HAP-1 (cell line): ENCODE data around the gene HSD3B7.

ENCODE experiments used
- DNase-seq, 2 experiments: peaks; one replicate each; pipeline ENCODE4 v3.0.0-alpha.2; 2016 to 2020; ENCODE audit warnings: low spot score in 2 of 2
- H3K27me3 ChIP-seq: fragments of 250-450 bp; sonication (Bioruptor Pico); 2 replicates; pipeline ENCODE4 v1.5.1; 2020; ENCODE audit warnings: low read depth, mild to moderate bottlenecking, moderate library complexity
- H3K36me3 ChIP-seq: fragments of 250-450 bp; sonication (Bioruptor Pico); replicated peaks from 2 replicates; pipeline ENCODE4 v1.5.1; 2020; ENCODE audit warnings: mild to moderate bottlenecking
- H3K4me1 ChIP-seq: fragments of 250-450 bp; sonication (Bioruptor Pico); 2 replicates; pipeline ENCODE4 v1.5.1; 2020; ENCODE audit warnings: mild to moderate bottlenecking
- H3K4me3 ChIP-seq: fragments of 250-450 bp; sonication (Bioruptor Pico); 2 replicates; pipeline ENCODE4 v1.5.1; 2020; ENCODE audit warnings: mild to moderate bottlenecking, moderate library complexity
- H3K9me3 ChIP-seq: fragments of 250-450 bp; sonication (Bioruptor Pico); 2 replicates; pipeline ENCODE4 v1.5.1; 2020; ENCODE audit warnings: mild to moderate bottlenecking, moderate library complexity
- in situ Hi-C: fragments of 300-500 bp; cut with MboI; formaldehyde crosslinking; loops from 3 replicates; pipeline ENCODE4 v1.14.3; 2020; ENCODE audit warnings: low sequenced_read_pairs, inconsistent platforms, mixed read lengths

Gene HSD3B7

DNA sequence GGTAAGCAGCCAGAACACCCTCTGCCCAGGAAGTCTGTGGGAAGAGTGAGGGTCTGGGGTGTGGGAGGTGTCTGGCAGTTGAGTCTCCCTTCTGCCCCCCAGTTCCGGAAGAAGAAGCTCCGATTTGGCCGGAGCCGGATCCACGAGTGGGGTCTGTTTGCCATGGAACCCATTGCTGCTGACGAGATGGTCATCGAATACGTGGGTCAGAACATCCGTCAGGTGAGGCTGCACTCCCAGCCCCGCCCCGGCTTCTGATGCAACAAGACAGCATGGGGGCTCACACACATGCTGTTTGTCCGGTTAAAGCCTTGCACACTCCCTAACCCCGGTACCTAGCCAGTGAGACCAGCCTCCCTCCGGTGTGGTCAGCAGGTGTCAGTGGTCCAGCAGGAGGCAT is 4.0 kb upstream of the HSD3B7 start:
- no peaks in the 10 kb centered on the region for H3K27me3 ChIP-seq
- in situ Hi-C loops = no loop called here
- peaks cover 57% of the 10 kb centered on the region for H3K36me3 ChIP-seq
- no peak overlapping the region for H3K4me3 ChIP-seq
- peaks cover 3% of the 10 kb centered on the region; the same call in 1 of the 2 replicates for H3K4me1 ChIP-seq
- no peaks in the 10 kb centered on the region for H3K9me3 ChIP-seq
- DNase-seq = no peak

DNA sequence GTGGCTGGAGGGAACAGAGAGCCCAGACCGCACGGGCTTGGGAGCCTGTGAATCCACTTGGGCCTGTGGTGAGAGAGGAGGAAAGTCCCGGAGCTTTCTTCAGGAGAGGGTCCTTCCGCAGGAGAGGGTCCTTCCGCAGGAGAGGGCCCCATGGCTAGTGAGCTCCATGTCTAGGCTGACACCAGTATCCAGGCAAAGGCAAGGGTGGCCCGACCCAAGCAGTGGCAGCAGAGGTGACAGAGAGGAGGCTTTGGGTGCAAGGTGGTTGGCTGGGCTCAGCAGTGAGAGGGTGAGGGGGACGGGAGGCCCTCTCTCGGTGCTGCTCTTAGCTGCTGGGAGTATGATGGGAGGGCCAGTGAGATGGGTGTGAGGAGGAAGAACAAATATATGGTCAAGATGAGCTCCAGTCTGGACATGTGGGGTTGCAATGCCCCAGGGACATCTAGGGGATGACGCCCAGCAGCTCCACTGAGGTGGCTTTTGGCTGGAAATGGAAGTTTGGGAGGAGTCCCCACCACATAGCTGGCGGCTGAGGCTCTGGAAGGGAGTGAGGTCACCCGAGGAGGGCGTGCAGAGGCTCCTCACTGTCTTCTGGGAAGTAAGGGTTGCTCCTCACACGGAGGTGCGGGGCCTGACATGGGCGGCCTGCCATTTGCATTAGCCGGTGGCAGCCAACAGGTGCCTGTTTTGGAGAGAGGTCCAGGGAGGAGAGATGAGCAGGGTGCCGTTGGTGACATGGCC is 2.3 kb upstream of the HSD3B7 start:
- in situ Hi-C loops = no loop called here
- no peak for DNase-seq
- Histone ChIP-seq H3K27me3 (no peaks in the 10 kb centered on the region), H3K4me3 (no peak overlapping the region), H3K4me1 (peaks cover 3% of the 10 kb centered on the region; the same call in 1 of the 2 replicates), H3K9me3 (no peaks in the 10 kb centered on the region), H3K36me3 (peaks cover 43% of the 10 kb centered on the region)

DNA sequence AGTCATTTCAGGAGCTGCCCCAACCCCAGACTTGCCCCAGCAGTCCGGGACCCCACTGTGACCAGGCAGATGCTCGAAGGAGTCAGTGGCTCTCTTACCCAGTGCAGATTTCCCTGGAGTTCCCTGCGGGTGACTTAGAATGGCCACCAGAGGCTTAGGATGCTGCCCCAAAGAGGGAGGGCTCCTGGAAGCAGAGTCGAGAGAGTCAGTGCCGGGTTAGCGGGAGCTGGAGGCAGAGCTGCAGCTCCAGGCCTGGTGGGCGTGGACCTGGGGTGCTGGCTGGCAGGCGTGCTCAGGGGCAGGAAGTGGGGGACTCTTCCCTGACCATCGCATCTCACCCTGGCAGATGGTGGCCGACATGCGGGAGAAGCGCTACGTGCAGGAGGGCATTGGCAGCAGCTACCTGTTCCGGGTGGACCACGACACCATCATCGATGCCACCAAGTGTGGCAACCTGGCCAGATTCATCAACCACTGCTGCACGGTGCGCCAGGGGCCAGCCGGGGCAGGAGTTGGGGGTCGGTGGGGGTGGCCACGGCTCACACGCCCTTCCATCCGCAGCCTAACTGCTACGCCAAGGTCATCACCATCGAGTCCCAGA is 1.6 kb upstream of the HSD3B7 start:
- H3K27me3 ChIP-seq = no peaks in the 10 kb centered on the region
- no peak overlapping the region for H3K4me3 ChIP-seq
- in situ Hi-C loops = no loop called here
- peaks cover 39% of the 10 kb centered on the region for H3K36me3 ChIP-seq
- H3K9me3 ChIP-seq = no peaks in the 10 kb centered on the region
- H3K4me1 ChIP-seq = peaks cover 3% of the 10 kb centered on the region; the same call in 1 of the 2 replicates
- no peak for DNase-seq

DNA sequence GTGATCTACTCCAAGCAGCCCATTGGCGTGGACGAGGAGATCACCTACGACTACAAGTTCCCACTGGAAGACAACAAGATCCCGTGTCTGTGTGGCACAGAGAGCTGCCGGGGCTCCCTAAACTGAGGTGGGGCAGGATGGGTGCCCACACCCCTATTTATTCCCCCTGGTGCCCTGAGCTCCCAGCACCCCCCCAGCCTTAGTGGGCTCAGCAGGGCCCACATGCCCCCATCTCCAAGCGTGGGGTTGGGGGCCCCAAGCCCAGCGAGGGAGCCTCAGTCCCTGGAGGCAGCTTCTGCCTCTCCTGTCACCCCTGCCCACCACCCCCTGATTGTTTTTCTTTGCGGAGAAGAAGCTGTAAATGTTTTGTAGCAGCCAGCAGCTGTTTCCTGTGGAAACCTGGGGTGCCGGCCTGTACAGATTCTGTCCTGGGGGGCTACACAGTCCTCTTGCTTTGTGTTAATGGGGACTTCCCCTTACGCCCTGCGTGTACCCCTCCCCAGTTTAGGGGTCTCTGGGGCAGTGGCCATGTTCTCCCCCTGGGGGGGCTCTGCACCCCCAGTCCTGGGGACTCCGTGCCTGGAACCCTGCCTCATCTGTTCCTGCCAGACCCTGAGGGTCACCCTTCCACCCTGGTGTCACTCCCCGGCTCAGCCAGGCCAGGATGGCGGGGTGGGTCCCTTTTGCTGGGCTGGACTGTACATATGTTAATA is 953 bp upstream of the HSD3B7 start:
- in situ Hi-C loops = no loop called here
- no peak overlapping the region for H3K4me3 ChIP-seq
- H3K4me1 ChIP-seq = peaks cover 3% of the 10 kb centered on the region; the same call in 1 of the 2 replicates
- H3K9me3 ChIP-seq = no peaks in the 10 kb centered on the region
- peaks cover 34% of the 10 kb centered on the region for H3K36me3 ChIP-seq
- H3K27me3 ChIP-seq = no peaks in the 10 kb centered on the region
- DNase-seq = no peak

DNA sequence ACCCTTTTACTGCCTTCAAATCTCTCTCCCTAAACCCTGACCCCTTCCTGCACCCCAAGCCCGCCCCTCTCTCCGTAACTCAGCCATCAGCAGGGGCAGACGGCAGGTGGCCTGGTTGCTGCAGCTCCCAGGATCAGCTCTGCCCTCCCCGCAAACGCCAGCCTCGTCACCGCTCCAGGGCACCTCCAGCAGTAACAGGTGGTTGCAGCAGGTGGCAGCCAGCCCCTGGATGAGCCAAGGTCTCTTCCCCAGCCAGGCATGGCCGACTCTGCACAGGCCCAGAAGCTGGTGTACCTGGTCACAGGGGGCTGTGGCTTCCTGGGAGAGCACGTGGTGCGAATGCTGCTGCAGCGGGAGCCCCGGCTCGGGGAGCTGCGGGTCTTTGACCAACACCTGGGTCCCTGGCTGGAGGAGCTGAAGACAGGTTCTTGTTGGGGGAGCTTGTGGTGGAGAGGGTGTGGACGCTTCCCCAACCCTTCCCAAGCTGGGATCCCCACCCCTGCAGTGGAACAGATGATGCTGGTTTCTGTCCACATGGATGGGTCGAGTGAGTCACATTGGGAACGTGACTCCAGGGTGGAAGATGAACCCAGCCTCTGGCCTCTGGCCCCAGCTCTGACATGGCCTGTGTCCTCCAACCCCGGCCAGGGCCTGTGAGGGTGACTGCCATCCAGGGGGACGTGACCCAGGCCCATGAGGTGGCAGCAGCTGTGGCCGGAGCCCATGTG is 558 bp downstream of the HSD3B7 start:
- Histone ChIP-seq H3K27me3 (no peaks in the 10 kb centered on the region), H3K36me3 (peaks cover 24% of the 10 kb centered on the region), H3K4me1 (peaks cover 3% of the 10 kb centered on the region; the same call in 1 of the 2 replicates), H3K4me3 (no peak overlapping the region), H3K9me3 (no peaks in the 10 kb centered on the region)
- DNase-seq = no peak
- in situ Hi-C loops = no loop called here

DNA sequence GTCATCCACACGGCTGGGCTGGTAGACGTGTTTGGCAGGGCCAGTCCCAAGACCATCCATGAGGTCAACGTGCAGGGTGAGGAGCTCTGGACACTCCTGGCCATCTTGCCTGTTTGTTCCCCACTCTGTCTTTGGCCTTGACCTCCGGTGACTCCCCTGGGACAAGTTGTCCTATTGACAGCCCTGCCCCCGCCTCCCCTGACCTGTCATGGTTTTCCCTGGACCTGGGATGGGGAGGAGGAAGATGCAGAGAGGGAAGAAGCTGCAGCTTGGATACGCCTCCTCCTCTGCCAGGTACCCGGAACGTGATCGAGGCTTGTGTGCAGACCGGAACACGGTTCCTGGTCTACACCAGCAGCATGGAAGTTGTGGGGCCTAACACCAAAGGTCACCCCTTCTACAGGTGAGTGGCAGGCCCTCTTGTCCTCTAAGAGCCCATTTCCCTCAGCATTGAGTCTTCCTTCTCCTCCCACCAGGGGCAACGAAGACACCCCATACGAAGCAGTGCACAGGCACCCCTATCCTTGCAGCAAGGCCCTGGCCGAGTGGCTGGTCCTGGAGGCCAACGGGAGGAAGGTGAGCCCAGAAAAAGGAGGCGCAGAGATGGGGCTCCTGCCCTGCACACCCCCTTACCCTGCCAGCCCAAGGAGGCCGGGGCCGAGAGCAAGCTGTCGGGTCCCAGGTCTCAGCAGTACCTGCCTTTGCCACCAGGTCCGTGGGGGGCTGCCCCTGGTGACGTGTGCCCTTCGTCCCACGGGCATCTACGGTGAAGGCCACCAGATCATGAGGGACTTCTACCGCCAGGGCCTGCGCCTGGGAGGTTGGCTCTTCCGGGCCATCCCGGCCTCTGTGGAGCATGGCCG is 1.4 kb downstream of the HSD3B7 start:
- Histone ChIP-seq H3K4me3 (no peak overlapping the region), H3K4me1 (peaks cover 3% of the 10 kb centered on the region; the same call in 1 of the 2 replicates), H3K9me3 (no peaks in the 10 kb centered on the region), H3K36me3 (peaks cover 19% of the 10 kb centered on the region), H3K27me3 (no peaks in the 10 kb centered on the region)
- no peak for DNase-seq
- in situ Hi-C loops = no loop called here

DNA sequence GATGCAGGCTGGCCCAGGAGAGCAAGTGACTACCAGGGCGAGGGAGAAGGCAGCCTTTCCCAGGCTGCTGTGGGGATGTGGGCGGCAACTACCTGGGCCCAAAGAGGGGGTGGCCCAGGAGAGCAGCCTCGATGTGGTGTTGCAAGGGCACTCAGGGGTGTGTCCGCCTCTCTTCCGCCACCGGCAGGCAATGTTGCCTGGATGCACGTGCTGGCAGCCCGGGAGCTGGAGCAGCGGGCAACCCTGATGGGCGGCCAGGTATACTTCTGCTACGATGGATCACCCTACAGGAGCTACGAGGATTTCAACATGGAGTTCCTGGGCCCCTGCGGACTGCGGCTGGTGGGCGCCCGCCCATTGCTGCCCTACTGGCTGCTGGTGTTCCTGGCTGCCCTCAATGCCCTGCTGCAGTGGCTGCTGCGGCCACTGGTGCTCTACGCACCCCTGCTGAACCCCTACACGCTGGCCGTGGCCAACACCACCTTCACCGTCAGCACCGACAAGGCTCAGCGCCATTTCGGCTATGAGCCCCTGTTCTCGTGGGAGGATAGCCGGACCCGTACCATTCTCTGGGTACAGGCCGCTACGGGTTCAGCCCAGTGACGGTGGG is 2.7 kb downstream of the HSD3B7 start:
- no peak overlapping the region for H3K4me3 ChIP-seq
- H3K27me3 ChIP-seq = no peaks in the 10 kb centered on the region
- no peaks in the 10 kb centered on the region for H3K9me3 ChIP-seq
- peaks cover 17% of the 10 kb centered on the region for H3K36me3 ChIP-seq
- H3K4me1 ChIP-seq = peaks cover 3% of the 10 kb centered on the region; the same call in 1 of the 2 replicates
- DNase-seq = no peak
- in situ Hi-C loops = no loop called here

DNA sequence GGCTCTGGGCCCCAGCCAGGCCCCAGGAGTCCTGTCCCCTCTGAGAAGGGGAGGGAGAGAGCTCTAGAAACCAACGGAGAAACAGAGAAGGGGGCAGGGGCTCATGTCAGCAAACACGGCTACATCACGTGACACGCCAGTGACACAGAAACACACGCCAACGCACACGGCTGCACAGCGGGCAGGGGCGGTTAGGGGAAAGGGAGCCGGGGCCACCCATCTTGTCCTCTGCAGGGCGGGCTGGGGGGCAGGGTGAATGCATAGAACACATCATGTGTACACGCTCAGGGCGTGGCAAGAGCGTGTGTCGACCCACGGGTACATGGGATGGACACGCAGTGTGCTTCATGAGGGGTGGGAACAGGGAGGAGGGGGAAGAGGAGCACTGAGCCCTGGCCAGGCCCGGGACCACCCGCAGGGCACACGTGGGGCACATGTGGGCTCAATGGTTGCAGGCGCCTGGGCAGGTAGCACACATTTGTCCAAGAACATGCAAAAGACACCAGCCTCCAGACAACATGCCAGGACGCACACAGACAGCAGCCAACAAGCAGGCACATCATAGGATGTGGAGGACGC is 4.6 kb downstream of the HSD3B7 start:
- in situ Hi-C loops = loop anchor here (10.0 kb wide), 2 partner anchors 455 to 875 kb away; partner anchors contain the start of gene ZNF843
- Histone ChIP-seq H3K27me3 (no peaks in the 10 kb centered on the region), H3K36me3 (peaks cover 6% of the 10 kb centered on the region; the same call in 1 of the 2 replicates), H3K4me3 (no peak overlapping the region), H3K9me3 (no peaks in the 10 kb centered on the region), H3K4me1 (peaks cover 3% of the 10 kb centered on the region; the same call in 1 of the 2 replicates)
- no peak for DNase-seq

DNA sequence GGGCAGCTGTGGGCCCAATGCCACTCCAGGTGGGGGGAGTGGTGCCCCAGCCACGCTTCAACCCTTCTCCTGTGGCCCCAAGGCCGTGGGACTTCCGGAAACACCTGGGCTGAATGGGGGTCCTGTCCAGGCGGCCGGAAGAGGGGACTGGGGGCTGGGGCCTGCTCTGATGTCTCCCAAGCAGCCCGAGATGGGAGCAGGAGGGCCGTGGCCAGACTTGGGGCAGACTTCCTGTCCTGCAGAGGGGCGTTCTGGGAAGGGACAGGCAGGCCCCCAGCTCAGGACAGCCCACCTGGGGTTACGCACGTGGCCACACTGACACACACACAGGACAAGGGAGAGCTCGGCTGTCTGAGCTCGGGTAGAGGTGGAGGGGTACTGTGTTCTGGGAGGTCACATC is 5.1 kb downstream of the HSD3B7 start:
- no peak overlapping the region for H3K4me3 ChIP-seq
- H3K36me3 ChIP-seq = peaks cover 4% of the 10 kb centered on the region; the same call in 1 of the 2 replicates
- DNase-seq = no peak
- no peaks in the 10 kb centered on the region for H3K27me3 ChIP-seq
- H3K4me1 ChIP-seq = peaks cover 1% of the 10 kb centered on the region; the same call in 1 of the 2 replicates
- H3K9me3 ChIP-seq = no peaks in the 10 kb centered on the region
- in situ Hi-C loops = loop anchor here (10.0 kb wide), 2 partner anchors 455 to 875 kb away; partner anchors contain the start of gene ZNF843

DNA sequence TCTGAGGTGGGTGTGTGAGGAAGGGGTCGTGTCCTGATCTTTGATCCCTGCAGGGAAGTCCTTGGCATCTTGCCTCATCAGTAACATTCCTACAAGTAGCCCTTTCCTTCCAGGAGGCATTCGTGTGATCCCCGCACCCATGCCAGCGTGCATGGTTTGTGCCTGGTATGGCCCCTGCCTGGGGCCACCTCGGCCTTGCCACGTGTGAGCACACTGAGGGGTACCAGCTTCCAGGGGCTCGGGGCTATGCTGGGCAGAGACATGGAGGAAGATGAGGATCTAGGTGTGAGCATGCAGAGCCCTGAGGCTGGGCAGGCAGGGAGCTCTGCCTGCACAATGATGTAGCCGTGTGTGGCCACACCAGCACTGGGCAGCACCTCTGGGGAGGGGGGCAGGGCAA is 6.0 kb downstream of the HSD3B7 start:
- Histone ChIP-seq H3K36me3 (0 out of 2 replicates have a peak, but pooled peaks cover under 1% of the 10 kb centered on the region), H3K4me3 (no peak overlapping the region), H3K4me1 (no peaks in the 10 kb centered on the region), H3K27me3 (no peaks in the 10 kb centered on the region), H3K9me3 (no peaks in the 10 kb centered on the region)
- DNase-seq = no peak
- in situ Hi-C loops = loop anchor here (10.0 kb wide), 2 partner anchors 454 to 874 kb away; partner anchors contain the start of gene ZNF843

DNA sequence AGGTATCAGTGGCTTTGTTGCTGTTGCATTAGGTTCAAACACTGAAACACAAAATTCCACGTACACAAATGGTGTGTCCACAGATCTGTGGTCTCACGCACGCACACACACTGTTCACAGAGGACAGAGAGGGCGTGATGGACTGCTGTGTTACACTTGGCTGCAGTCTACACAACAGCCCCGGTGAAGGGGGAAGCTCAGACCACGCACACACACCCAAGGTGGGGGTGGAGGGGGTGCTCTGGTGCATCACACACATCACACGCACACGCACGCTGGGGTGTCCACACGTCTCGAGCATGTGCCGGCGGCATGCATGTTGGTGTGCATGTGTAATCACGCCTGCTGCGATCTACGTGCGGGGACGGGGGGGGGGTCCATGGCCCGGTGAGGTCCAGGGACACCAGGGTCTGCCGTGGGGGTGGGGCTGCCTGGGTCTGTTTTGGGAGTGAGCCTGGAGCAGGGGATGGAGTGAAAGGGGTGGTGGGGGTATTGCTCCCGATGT is 7.3 kb downstream of the HSD3B7 start:
- Histone ChIP-seq H3K9me3 (no peaks in the 10 kb centered on the region), H3K4me3 (no peak overlapping the region), H3K27me3 (no peaks in the 10 kb centered on the region), H3K36me3 (no peaks in the 10 kb centered on the region), H3K4me1 (no peaks in the 10 kb centered on the region)
- in situ Hi-C loops = loop anchor here (10.0 kb wide), 2 partner anchors 452 to 872 kb away; partner anchors contain the start of gene ZNF843
- no peak for DNase-seq
